Suppressor macrophage treated with lipopolysaccharide for 1 hour (primary cell): ENCODE measurements around the gene CRMP1.
"Not testable (repeated sequence)": the region's sequence is repeated elsewhere in the genome, so short reads cannot be mapped to it uniquely, and the experiment has no call there.

Source experiments
- DNase-seq, 3 donors: peaks; one replicate each; pipeline ENCODE4 v3.0.0-alpha.2; 2020 to 2022

CRMP1 gene

GRCh38 chr4:5816851-5817375, 76.0 kb downstream of the CRMP1 start:
- DNase-seq: no peak

DNA sequence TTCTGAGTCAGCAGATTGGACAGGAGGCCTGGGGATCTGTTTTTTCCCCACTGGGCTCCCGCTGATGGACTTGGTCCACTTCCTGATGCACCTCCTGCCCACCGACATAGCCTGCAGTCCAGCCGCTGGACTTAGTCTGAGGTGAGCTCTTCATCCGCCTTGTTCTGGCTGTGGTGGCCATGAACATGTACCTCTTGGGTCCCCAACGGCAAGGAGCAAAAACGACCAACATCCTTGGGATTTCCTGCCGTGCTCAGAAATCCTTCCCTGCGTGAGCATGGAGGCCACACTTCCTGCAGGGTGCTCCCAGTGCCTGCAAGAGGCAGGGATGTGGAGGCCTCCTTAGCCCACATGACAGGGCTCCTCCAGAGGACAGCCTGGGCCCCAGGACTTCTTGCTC, 76.8 kb downstream of the CRMP1 start:
- DNase-seq: no peak

DNA sequence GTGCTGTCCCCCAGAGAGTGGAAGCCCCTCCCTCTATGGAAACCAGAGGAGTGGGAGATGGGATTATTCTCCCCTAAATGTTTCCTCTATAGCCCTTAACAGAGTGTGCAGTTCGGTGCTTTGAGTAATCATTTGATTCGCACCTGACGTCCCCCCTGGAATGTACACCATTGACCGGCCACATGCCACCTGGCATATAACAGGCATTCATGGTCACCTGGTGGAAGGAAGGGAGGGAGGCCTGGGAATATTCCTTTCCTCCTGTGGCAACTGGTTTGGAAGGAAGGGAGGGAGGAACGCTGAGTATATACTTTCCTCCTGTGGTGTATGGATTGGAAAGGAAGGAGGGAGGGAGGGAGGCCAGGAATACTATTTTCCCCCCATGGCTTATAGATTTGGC, 77.2 kb downstream of the CRMP1 start:
- no peak for DNase-seq

- DNase-seq: no peak
These were observed 78.5 kb downstream of the CRMP1 start for GRCh38 chr4:5814421-5814820.

DNA sequence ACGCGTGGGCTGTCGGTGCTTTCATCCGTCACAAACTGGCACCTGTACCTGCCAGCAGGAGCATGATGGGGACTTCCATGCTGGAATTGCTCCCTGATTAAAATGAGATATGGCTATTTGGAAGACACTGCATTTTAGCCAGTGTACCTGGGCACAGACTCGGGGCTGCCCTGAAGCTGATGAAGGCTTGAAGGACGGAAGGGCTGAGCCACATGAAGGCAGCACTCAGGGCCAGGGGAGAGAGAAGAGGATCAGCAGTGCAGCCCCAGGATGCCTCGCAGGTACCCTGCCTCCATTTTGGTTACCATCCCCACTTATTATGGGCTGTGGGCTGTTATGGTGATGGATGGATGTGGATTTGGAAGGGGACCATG, 79.0 kb downstream of the CRMP1 start:
- no peak for DNase-seq

GRCh38 chr4:5812506-5813229, 80.2 kb downstream of the CRMP1 start:
- peak; percentile 72 to 87 (median 81) for DNase-seq

GRCh38 chr4:5812057-5812456, 80.8 kb downstream of the CRMP1 start:
- DNase-seq: not testable (repeated sequence)

DNA sequence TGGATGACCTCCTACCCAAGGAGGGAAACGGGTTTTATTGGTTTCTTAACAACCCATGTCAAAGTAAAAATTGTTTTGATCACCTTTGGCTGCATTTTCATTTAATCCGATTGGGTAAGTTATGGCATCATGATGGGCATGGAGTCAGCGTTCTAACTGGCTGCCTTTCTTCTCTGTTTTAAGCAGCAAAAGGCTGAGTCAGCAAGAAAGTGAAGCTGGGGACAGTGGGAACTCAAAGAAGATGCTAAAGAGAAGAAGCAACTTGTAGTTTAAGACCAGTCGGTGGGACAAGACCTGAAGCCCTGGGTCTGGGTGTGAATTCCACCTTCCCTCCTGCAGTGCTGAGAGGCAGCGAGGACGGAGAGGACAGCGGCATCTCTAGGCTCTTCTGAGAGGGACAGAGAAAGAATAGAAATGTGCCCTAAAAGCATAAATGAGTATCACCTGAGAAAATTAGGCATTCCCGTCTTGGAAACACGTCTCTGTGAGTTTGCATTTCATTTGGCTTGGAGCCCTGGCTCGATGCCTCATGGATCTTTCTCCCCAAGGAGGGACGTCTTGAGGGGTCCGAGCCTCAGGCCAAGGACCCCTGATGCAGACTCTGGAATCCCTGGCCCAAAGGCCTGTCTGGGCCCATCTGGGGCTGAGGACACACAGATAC, 82.0 kb downstream of the CRMP1 start:
- no peak for DNase-seq

DNA sequence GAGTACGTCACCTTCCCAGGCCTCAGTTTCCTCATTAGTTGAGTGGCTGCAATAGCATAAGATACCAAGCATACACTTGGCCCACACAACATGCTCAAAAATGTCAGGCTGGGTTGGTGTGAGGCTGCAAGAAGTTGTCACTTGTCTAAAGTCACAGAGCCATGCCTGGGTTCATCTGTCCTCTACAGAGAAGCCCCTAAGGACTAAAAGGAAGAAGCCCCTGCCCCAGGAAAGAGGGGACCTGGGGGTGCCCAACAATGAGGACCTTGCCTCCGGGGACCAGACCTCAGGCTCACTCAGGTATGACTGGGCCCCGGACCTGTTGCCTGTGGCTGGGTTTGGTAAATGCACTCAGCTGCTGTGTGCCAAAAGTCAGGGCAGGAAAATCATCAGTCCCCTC, 82.7 kb downstream of the CRMP1 start:
- DNase-seq: no peak

- DNase-seq: no peak
These were observed 83.6 kb downstream of the CRMP1 start for GRCh38 chr4:5809216-5809776.

GRCh38 chr4:5808081-5808741, 84.7 kb downstream of the CRMP1 start:
- no peak for DNase-seq

DNA sequence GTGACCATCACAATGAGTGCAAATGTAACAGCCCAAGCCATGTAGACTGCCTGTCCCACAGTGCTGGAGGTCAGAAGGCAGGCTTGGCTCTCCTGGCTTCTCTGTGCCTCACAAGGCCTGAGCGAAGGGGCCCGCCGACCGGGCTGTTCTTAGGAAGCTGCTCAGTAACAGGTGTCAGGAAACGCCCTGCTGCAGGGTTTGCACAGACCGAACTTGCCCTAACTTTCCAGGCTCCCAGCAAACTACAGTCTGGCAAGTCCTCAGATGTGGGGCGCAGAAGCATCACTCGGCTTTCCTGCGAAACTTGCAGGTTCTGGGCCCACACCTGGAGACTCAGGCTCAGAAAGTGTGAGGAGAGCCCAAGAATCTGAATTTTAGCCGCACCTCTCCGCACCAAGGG, 87.6 kb downstream of the CRMP1 start:
- DNase-seq: no peak

- DNase-seq: no peak
These were observed 88.2 kb downstream of the CRMP1 start for GRCh38 chr4:5804656-5805055.

DNA sequence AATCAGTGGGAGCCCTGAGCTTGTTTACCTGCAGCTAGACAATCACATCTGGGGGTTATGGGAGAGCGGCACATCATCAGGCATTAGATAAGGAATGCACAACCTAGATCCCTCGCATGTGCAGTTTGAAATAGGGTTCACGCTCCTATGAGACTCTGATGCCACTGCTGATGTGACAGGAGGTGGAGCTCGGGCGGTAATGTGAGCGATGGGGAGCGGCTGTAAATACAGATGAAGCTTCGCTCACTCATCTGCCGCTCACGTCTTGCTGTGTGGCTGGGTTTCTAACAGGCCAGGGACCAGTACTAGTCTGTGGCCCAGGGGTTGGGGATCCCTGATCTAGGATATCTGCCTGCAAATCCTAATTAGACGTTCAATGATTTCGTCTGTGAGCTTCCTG, 90.3 kb downstream of the CRMP1 start:
- no peak for DNase-seq

GRCh38 chr4:5801696-5802095, 91.2 kb downstream of the CRMP1 start:
- peak in 1 of 3 donors; percentile 2 for DNase-seq

GRCh38 chr4:5800496-5800895, 92.4 kb downstream of the CRMP1 start:
- DNase-seq: peak in 1 of 3 donors; percentile 5

DNA sequence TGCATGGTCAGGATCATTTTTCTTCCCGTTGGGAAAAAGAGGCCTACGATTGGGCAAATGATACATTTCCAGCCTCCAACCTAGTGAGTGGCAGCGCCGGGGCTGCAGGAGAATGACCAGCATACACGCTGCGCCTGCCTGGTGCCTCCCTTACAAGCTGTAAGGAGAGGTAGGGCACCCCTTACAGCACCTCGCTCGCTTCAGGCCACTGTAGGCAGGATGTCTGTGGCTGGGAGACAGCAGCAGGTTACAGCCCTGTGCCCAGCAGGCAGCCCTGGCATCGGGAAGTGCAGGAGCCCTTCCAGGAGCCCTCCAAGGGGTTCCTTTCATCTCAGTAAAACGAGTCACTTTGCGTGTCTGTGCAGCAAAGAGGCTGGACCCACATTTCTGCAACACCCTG, 93.5 kb downstream of the CRMP1 start:
- DNase-seq: peak in 1 of 3 donors; percentile 2

DNA sequence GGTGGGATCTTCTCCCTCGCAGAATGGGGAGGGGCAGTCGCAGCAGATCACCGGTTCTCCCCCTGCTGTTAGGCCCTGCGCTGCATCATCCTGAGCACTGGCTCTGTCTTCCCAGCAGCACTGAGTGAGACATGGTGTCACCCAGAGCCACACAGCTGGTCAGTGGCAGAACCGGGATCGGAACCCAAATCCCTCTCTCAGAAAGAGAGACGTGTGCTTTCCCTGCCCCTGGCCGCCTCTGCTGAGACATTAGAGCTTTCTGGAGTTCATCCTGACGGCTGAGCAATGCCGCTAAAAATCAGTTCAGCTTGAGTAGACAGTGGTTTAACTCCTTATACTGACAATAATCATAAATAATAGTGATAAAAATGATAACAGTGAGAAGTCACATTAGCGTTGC, 93.9 kb downstream of the CRMP1 start:
- DNase-seq: peak in 1 of 3 donors; percentile 10

GRCh38 chr4:5798462-5798861, 94.4 kb downstream of the CRMP1 start:
- DNase-seq: peak in 1 of 3 donors; percentile 13

DNA sequence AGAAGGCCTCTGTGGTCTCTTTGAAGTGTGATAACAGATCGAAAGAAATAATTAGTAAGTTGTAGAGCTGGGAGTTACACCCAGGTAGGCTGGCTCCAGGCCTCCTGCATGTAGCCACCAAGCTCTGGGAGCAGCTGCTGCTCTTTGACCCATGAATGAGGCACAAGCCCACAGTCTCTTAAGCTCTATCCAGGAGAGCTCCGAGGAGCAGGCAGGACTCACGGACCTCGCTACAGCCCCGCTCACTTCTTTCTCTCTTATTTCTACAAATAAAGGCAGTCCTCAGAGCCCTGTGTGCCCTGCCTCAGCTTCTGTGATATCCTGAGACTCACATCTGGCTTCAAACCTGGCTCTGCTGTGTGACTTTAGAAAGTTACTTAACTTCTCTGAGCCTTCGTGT, 95.0 kb downstream of the CRMP1 start:
- DNase-seq: peak in 1 of 3 donors; percentile 5

GRCh38 chr4:5796976-5797375, 95.9 kb downstream of the CRMP1 start:
- DNase-seq: peak in 1 of 3 donors; percentile 13

DNA sequence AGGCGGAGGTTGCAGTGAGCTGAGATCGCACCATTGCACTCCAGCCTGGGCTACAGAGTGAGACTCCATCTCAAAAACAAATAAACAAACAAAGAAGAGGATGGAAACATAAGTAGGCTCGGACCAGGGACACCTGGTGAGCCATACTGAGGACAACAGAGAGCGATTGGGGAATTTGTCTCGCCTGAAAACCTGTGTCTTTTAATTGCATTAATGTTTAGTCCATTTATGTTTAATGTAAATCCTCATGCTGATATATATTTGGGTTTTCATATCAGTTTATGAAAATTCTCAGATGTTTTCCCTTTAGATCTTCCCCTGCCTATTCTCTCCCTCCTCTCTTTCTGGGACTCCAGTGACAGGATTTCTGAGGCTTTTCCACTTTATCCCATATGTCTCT, 97.3 kb downstream of the CRMP1 start:
- DNase-seq: peak in 1 of 3 donors; percentile 6

GRCh38 chr4:5793514-5793913, 99.4 kb downstream of the CRMP1 start:
- DNase-seq: no peak

GRCh38 chr4:5791654-5792053, 101.2 kb downstream of the CRMP1 start:
- DNase-seq: no peak
